Measurements from ENCODE around the gene MCTP1.

The MCTP1 gene

DNA sequence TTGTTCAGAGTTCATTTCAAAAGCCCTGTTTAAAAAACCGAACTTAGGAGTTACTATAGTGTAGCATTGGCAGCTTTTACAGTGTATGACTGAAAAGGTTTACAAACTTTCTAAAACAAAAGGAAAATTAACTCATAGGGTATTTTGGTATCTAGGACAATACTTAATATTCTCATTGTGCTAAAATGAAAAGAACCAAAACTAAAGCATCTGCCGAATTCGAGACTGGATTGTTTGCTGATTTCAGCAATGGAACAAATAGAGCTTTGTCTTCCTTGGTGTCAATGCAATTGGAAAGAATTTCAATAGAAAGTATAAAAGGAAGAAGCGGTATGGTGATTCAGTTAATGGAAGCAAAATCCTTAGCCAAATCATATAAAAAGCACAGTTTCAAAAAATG is 412.4 kb downstream of the MCTP1 start:
- no peak overlapping the region for H3K4me3 ChIP-seq (ENCODE audit: low read length)
- no peaks in the 10 kb centered on the region for H3K4me1 ChIP-seq (ENCODE audit: low read length)
- no peaks in the 10 kb centered on the region for H3K9me3 ChIP-seq (replicated peaks; ENCODE audit: insufficient read depth, low read length)
- no peaks in the 10 kb centered on the region for H3K27me3 ChIP-seq (replicated peaks; ENCODE audit: insufficient read depth, low read length)
- TF ChIP-seq EZH2phosphoT487 (IDR thresholded peaks at IDR 0.05; ENCODE audit: low read length): no peak
- TF ChIP-seq, protein P1, sequence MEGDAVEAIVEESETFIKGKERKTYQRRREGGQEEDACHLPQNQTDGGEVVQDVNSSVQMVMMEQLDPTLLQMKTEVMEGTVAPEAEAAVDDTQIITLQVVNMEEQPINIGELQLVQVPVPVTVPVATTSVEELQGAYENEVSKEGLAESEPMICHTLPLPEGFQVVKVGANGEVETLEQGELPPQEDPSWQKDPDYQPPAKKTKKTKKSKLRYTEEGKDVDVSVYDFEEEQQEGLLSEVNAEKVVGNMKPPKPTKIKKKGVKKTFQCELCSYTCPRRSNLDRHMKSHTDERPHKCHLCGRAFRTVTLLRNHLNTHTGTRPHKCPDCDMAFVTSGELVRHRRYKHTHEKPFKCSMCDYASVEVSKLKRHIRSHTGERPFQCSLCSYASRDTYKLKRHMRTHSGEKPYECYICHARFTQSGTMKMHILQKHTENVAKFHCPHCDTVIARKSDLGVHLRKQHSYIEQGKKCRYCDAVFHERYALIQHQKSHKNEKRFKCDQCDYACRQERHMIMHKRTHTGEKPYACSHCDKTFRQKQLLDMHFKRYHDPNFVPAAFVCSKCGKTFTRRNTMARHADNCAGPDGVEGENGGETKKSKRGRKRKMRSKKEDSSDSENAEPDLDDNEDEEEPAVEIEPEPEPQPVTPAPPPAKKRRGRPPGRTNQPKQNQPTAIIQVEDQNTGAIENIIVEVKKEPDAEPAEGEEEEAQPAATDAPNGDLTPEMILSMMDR (IDR thresholded peaks at IDR 0.05; ENCODE audit: low read length): no peak
- TF ChIP-seq EZH2 (optimal IDR thresholded peaks at IDR 0.05; ENCODE audit: low read depth, low read length): no peak
- H4K20me1 ChIP-seq (ENCODE audit: insufficient read depth, low read length): no peaks in the 10 kb centered on the region
- no peak overlapping the region for H3K27ac ChIP-seq (ENCODE audit: low read length)
- H2AFZ ChIP-seq (ENCODE audit: low read length): no peak overlapping the region
- no peak overlapping the region for H3K4me2 ChIP-seq (ENCODE audit: low read depth, low read length)
- no peaks in the 10 kb centered on the region for H3K36me3 ChIP-seq (replicated peaks; ENCODE audit: insufficient read depth, low read length)
- no peak for DNase-seq
- H3K9me2 ChIP-seq (replicated peaks; ENCODE audit: insufficient read depth, low read length): no peaks in the 10 kb centered on the region
- H3K9ac ChIP-seq (ENCODE audit: low read length): no peak overlapping the region
- H3K79me2 ChIP-seq (ENCODE audit: low read length): no peaks in the 10 kb centered on the region
- no peaks in the 10 kb centered on the region for H3F3A ChIP-seq (ENCODE audit: insufficient read depth, low read length)

DNA sequence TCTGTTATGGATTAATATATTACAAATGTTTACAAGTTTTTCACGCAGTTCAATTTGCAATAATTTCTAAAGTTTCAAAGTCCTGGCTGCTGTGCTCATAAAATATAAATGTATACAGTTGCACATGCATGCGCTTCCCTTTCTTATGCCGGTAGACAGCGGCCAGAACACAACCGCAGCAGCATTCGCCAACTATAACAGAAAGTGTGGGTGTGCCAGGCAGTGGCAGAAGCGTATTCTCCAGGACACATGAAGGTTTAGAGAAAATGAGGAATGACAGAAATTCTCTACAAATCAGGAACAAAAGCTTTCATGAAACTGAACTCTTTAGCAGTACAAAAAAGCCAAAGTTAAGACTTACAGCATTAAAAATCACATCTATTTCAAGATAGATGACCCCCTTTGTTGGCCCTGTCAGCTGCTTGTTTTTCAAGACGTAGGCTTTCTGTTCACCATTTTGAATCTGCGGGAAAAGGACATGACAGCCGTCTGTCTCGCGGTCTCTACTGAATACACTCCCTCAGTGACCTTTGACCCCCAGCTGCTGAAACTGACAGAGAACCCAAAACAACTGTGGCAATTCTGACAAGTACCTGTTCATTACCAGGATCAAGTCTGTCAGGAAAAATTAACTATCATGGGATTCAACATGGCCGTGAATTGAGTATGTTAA is 414.2 kb downstream of the MCTP1 start:
- Histone ChIP-seq H2AFZ (ENCODE audit: low read length) (no peak overlapping the region), H3F3A (ENCODE audit: insufficient read depth, low read length) (no peaks in the 10 kb centered on the region), H3K4me1 (ENCODE audit: low read length) (no peaks in the 10 kb centered on the region), H3K9me3 (replicated peaks; ENCODE audit: insufficient read depth, low read length) (no peaks in the 10 kb centered on the region), H3K27ac (ENCODE audit: low read length) (no peak overlapping the region), H3K4me3 (ENCODE audit: low read length) (no peak overlapping the region), H3K9me2 (replicated peaks; ENCODE audit: insufficient read depth, low read length) (no peaks in the 10 kb centered on the region), H4K20me1 (ENCODE audit: insufficient read depth, low read length) (no peaks in the 10 kb centered on the region), H3K27me3 (replicated peaks; ENCODE audit: insufficient read depth, low read length) (no peaks in the 10 kb centered on the region), H3K79me2 (ENCODE audit: low read length) (no peaks in the 10 kb centered on the region), H3K4me2 (ENCODE audit: low read depth, low read length) (no peak overlapping the region), H3K9ac (ENCODE audit: low read length) (no peak overlapping the region), H3K36me3 (replicated peaks; ENCODE audit: insufficient read depth, low read length) (no peaks in the 10 kb centered on the region)
- no peak for DNase-seq
- TF ChIP-seq EZH2phosphoT487 (IDR thresholded peaks at IDR 0.05; ENCODE audit: low read length) (no peak), EZH2 (optimal IDR thresholded peaks at IDR 0.05; ENCODE audit: low read depth, low read length) (no peak)
- TF ChIP-seq, protein P1 (IDR thresholded peaks at IDR 0.05; ENCODE audit: low read length): no peak

DNA sequence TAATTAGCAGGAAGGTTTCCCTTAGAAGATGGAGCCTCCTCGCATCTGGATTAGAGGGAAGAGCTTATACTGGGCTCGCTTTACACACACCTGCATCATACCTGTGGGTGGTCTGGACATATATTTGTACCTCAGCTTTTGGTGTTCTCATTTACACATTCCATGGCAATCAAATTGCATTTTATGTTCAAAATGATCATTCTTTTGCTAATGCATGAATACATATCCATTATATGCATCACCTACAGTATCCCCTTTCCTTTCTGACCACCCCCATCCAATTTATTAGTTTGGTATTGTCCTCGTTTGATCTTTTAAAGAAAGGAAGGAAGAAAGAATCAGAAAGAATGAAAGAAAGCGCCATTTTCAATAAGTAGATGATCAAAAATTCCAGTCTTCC is 415.0 kb downstream of the MCTP1 start:
- no peaks in the 10 kb centered on the region for H3F3A ChIP-seq (ENCODE audit: insufficient read depth, low read length)
- no peak overlapping the region for H3K4me3 ChIP-seq (ENCODE audit: low read length)
- no peaks in the 10 kb centered on the region for H3K79me2 ChIP-seq (ENCODE audit: low read length)
- no peak overlapping the region for H3K4me2 ChIP-seq (ENCODE audit: low read depth, low read length)
- no peaks in the 10 kb centered on the region for H3K4me1 ChIP-seq (ENCODE audit: low read length)
- H2AFZ ChIP-seq (ENCODE audit: low read length): no peak overlapping the region
- no peaks in the 10 kb centered on the region for H4K20me1 ChIP-seq (ENCODE audit: insufficient read depth, low read length)
- H3K9ac ChIP-seq (ENCODE audit: low read length): no peak overlapping the region
- H3K36me3 ChIP-seq (replicated peaks; ENCODE audit: insufficient read depth, low read length): no peaks in the 10 kb centered on the region
- TF ChIP-seq EZH2 (optimal IDR thresholded peaks at IDR 0.05; ENCODE audit: low read depth, low read length) (no peak), EZH2phosphoT487 (IDR thresholded peaks at IDR 0.05; ENCODE audit: low read length) (no peak)
- TF ChIP-seq, protein P1 (IDR thresholded peaks at IDR 0.05; ENCODE audit: low read length): no peak
- no peaks in the 10 kb centered on the region for H3K9me2 ChIP-seq (replicated peaks; ENCODE audit: insufficient read depth, low read length)
- H3K9me3 ChIP-seq (replicated peaks; ENCODE audit: insufficient read depth, low read length): no peaks in the 10 kb centered on the region
- H3K27me3 ChIP-seq (replicated peaks; ENCODE audit: insufficient read depth, low read length): no peaks in the 10 kb centered on the region
- DNase-seq: no peak
- H3K27ac ChIP-seq (ENCODE audit: low read length): no peak overlapping the region

Data from MM.1S (cell line).